HepG2 (cell line): Measurements from ENCODE around the gene SCNM1. TPM values are rescaled to one million over a fixed set of nuclear protein-coding genes. Genes with fewer than 3 reads are reported as not detected.
A peak's percentile ranks its signal among the peaks of the same experiment; 100 is the strongest.

Experiments
- ARNT ChIP-seq: fragments of 450-650 bp; IDR thresholded peaks from 2 replicates; pipeline ENCODE4 v1.6.1; 2017
- CEBPG ChIP-seq: IDR thresholded peaks from 2 replicates; pipeline ENCODE4 v1.6.1; 2016
- EP300 ChIP-seq, 3 experiments: sonication (generic) in 1 of 3; formaldehyde crosslinking in 1 of 3; IDR thresholded peaks; 2 replicates each; pipeline versions ENCODE4 v1.5.1 to v1.6.1; 2011 to 2020; ENCODE audit warnings: low read depth in 2 of 3, low read length in 2 of 3, borderline replicate concordance in 1 of 3, improper control_type of control experiment in 1 of 3, mild to moderate bottlenecking in 1 of 3, missing genetic modification reagents in 1 of 3, moderate library complexity in 1 of 3
- KDM2A ChIP-seq: sonication (generic); formaldehyde crosslinking; IDR thresholded peaks from 2 replicates; pipeline ENCODE4 v1.4.0; 2020; ENCODE audit warnings: low read depth, missing genetic modification reagents, borderline replicate concordance
- MED8 ChIP-seq: sonication (generic); formaldehyde crosslinking; IDR thresholded peaks from 2 replicates; pipeline ENCODE4 v1.8.1; 2023; ENCODE audit warnings: mild to moderate bottlenecking, missing genetic modification reagents; ENCODE audit not compliant: insufficient replicate concordance
- NBN ChIP-seq: fragments of 450-650 bp; conservative IDR thresholded peaks from 2 replicates; pipeline ENCODE4 v1.6.1; 2017
- PHF21A ChIP-seq: sonication (generic); formaldehyde crosslinking; IDR thresholded peaks from 2 replicates; pipeline ENCODE4 v1.5.0; 2020; ENCODE audit warnings: mild to moderate bottlenecking, missing genetic modification reagents
- POLR2A ChIP-seq, 2 experiments: IDR thresholded peaks; 2 replicates each; pipeline ENCODE4 v1.6.1; 2011; ENCODE audit warnings: low read depth in 2 of 2, low read length in 2 of 2, mild to moderate bottlenecking in 1 of 2, moderate library complexity in 1 of 2; ENCODE audit not compliant: insufficient read depth in 1 of 2
- RBFOX2 ChIP-seq: fragments of 200-400 bp; formaldehyde crosslinking; IDR thresholded peaks from 2 replicates; pipeline ENCODE4 v1.6.1; 2017; ENCODE audit warnings: low read depth, mild to moderate bottlenecking, low read length
- SAP130 ChIP-seq: IDR thresholded peaks from 2 replicates; pipeline ENCODE4 v1.6.1; 2016; ENCODE audit warnings: low read depth
- ZNF652 ChIP-seq: IDR thresholded peaks from 2 replicates; pipeline ENCODE4 v1.6.1; 2016; ENCODE audit warnings: low read depth, borderline replicate concordance
- ZSCAN21 ChIP-seq: sonication (generic); formaldehyde crosslinking; IDR thresholded peaks from 2 replicates; pipeline ENCODE4 v1.8.0; 2022; ENCODE audit warnings: mild to moderate bottlenecking, missing genetic modification reagents, moderate library complexity, borderline replicate concordance
- polyA plus RNA-seq, 8 experiments: library from polyadenylated mRNA; depleted of rRNA in 3 of 8; stranded (reverse) in 7 of 8; unstranded in 1 of 8; fragments of >200 nt; fragmentation: Illumina TruSeq in 4 of 8; extraction: Trizol in 4 of 8; gene quantifications; 2 replicates each; pipeline versions ENCODE4 v1.2.1 to v1.2.3, GENCODE V29; 2011 to 2016; ENCODE audit warnings: low read depth in 4 of 8, missing spikeins in 1 of 8, mixed read lengths in 1 of 8; ENCODE audit not compliant: insufficient read depth in 1 of 8
- total RNA-seq, 5 experiments: library from RNA; depleted of rRNA; stranded (reverse); fragments of >200 nt; fragmentation: Illumina TruSeq; extraction: Trizol; gene quantifications; 2 replicates each; pipeline ENCODE4 v1.2.3, GENCODE V29; 2016; ENCODE audit warnings: low read depth in 1 of 5
- TF ChIP-seq, protein P1 (sequence below): sonication (generic); formaldehyde crosslinking; IDR thresholded peaks from 2 replicates; pipeline ENCODE4 v1.4.0; 2020; ENCODE audit warnings: missing genetic modification reagents
- TF ChIP-seq, protein P2 (sequence below): IDR thresholded peaks from 2 replicates; pipeline ENCODE4 v1.4.0; 2020; ENCODE audit warnings: mild to moderate bottlenecking, missing genetic modification reagents
- TF ChIP-seq, protein P3 (sequence below): fragments of 450-650 bp; IDR thresholded peaks from 2 replicates; pipeline ENCODE4 v1.6.1; 2017; ENCODE audit warnings: mild to moderate bottlenecking

Gene SCNM1
- total and polyA plus RNA-seq, 2 of the 13 experiments (the other 11 are each of a cell fraction or from before 2014, with no cell fraction given), result 16.3 to 31.5 TPM

DNA sequence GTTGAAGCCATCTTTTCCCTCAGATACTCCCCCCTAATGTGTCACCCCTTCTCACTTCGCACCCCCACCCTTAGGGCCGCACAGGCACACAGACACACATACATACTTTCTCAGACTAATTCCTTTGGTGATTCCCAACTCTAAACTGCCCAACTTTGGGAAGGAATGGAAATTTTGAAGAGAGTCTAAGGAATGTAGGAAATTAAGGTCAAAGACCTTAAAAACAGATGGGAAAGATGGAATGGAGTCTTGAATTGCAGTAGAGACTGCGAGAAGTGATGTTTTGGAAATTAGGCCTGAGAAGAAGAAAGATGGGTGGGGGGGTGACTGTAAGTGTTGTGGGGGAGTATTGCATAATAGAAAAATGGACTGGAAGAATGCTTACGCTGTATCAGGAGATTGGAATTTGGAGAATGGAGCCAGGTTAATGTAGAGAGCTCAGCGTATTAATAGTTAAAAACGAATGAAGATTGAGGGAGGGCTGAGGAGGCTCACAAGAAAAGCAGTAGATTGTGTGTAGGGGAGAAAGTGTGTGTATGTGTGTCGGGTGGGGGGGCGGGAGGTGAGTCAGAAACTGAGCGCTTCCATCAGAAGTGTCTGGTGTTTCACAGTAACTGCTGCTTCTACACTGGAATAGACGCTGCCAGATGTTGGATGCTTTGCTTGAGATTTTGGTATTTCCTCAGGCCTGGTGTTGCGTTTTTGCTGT, 34.1 kb downstream of the SCNM1 start (continued):
- TF ChIP-seq MED8 (CRISPR knock-in tag) (no peak), POLR2A (IDR thresholded peaks at IDR 0.05; ENCODE audit: insufficient read depth in 1 of 2, low read depth in 2 of 2, low read length in 2 of 2) (0 out of 4 replicates have a peak, but pooled peaks of 1 of the 2 experiments have one; percentile 22), ARNT (no peak), ZNF652 (CRISPR knock-in tag) (peak; percentile 62; the same call in 1 of the 2 replicates), EP300 (IDR thresholded peaks at IDR 0.05; ENCODE audit: low read depth in 2 of 2, low read length in 2 of 2) (no peak), EP300 (CRISPR knock-in tag; IDR thresholded peaks at IDR 0.05; ENCODE audit: borderline replicate concordance) (no peak), PHF21A (CRISPR knock-in tag) (no peak), CEBPG (peak; percentile 29; the same call in 1 of the 2 replicates), KDM2A (CRISPR knock-in tag) (no peak), SAP130 (peak; percentile 6; the same call in 1 of the 2 replicates), NBN (no peak), RBFOX2 (0 out of 2 replicates have a peak, but pooled peaks have one; percentile 26), ZSCAN21 (no peak)
- TF ChIP-seq, protein P1, sequence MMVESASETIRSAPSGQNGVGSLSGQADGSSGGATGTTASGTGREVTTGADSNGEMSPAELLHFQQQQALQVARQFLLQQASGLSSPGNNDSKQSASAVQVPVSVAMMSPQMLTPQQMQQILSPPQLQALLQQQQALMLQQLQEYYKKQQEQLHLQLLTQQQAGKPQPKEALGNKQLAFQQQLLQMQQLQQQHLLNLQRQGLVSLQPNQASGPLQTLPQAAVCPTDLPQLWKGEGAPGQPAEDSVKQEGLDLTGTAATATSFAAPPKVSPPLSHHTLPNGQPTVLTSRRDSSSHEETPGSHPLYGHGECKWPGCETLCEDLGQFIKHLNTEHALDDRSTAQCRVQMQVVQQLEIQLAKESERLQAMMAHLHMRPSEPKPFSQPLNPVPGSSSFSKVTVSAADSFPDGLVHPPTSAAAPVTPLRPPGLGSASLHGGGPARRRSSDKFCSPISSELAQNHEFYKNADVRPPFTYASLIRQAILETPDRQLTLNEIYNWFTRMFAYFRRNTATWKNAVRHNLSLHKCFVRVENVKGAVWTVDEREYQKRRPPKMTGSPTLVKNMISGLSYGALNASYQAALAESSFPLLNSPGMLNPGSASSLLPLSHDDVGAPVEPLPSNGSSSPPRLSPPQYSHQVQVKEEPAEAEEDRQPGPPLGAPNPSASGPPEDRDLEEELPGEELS (CRISPR knock-in tag), result no peak
- TF ChIP-seq, protein P2, sequence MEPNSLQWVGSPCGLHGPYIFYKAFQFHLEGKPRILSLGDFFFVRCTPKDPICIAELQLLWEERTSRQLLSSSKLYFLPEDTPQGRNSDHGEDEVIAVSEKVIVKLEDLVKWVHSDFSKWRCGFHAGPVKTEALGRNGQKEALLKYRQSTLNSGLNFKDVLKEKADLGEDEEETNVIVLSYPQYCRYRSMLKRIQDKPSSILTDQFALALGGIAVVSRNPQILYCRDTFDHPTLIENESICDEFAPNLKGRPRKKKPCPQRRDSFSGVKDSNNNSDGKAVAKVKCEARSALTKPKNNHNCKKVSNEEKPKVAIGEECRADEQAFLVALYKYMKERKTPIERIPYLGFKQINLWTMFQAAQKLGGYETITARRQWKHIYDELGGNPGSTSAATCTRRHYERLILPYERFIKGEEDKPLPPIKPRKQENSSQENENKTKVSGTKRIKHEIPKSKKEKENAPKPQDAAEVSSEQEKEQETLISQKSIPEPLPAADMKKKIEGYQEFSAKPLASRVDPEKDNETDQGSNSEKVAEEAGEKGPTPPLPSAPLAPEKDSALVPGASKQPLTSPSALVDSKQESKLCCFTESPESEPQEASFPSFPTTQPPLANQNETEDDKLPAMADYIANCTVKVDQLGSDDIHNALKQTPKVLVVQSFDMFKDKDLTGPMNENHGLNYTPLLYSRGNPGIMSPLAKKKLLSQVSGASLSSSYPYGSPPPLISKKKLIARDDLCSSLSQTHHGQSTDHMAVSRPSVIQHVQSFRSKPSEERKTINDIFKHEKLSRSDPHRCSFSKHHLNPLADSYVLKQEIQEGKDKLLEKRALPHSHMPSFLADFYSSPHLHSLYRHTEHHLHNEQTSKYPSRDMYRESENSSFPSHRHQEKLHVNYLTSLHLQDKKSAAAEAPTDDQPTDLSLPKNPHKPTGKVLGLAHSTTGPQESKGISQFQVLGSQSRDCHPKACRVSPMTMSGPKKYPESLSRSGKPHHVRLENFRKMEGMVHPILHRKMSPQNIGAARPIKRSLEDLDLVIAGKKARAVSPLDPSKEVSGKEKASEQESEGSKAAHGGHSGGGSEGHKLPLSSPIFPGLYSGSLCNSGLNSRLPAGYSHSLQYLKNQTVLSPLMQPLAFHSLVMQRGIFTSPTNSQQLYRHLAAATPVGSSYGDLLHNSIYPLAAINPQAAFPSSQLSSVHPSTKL (CRISPR knock-in tag), result 0 out of 2 replicates have a peak, but pooled peaks have one; percentile 13
- TF ChIP-seq, protein P3, sequence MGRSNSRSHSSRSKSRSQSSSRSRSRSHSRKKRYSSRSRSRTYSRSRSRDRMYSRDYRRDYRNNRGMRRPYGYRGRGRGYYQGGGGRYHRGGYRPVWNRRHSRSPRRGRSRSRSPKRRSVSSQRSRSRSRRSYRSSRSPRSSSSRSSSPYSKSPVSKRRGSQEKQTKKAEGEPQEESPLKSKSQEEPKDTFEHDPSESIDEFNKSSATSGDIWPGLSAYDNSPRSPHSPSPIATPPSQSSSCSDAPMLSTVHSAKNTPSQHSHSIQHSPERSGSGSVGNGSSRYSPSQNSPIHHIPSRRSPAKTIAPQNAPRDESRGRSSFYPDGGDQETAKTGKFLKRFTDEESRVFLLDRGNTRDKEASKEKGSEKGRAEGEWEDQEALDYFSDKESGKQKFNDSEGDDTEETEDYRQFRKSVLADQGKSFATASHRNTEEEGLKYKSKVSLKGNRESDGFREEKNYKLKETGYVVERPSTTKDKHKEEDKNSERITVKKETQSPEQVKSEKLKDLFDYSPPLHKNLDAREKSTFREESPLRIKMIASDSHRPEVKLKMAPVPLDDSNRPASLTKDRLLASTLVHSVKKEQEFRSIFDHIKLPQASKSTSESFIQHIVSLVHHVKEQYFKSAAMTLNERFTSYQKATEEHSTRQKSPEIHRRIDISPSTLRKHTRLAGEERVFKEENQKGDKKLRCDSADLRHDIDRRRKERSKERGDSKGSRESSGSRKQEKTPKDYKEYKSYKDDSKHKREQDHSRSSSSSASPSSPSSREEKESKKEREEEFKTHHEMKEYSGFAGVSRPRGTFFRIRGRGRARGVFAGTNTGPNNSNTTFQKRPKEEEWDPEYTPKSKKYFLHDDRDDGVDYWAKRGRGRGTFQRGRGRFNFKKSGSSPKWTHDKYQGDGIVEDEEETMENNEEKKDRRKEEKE, result no peak
